Mucosa of descending colon (tissue), 3 donors: Measurements from ENCODE around the gene ATP2A2. TPM values are rescaled to one million over a fixed set of nuclear protein-coding genes. Genes with fewer than 3 reads are reported as not detected.

ENCODE experiments used
- ATAC-seq: fragments of 200-7000 bp; cut with Tn5 transposase; one replicate; pipeline ENCODE4 v1.9.1; 2020; ENCODE audit warnings: mild to moderate bottlenecking, moderate library complexity
- DNase-seq, 3 donors: peaks; one replicate each; pipeline ENCODE4 v3.0.0-alpha.2; 2020
- H3K36me3 ChIP-seq: fragments of 200-600 bp; one replicate; pipeline ENCODE4 v1.8.0; 2021; ENCODE audit warnings: low read depth, mild to moderate bottlenecking
- H3K4me1 ChIP-seq: fragments of 200-600 bp; one replicate; pipeline ENCODE4 v1.8.0; 2021; ENCODE audit warnings: low read depth, mild to moderate bottlenecking
- H3K4me3 ChIP-seq: fragments of 200-600 bp; one replicate; pipeline ENCODE4 v1.8.0; 2021; ENCODE audit warnings: mild to moderate bottlenecking
- H3K9me3 ChIP-seq: fragments of 200-600 bp; one replicate; pipeline ENCODE4 v1.8.0; 2021; ENCODE audit warnings: mild to moderate bottlenecking
- intact Hi-C, 2 donors: fragments of 100-400 bp; cut with DNase I in 1 of 2; cut with micrococcal nuclease in 1 of 2; formaldehyde crosslinking; loops; one replicate each; pipeline versions ENCODE4 v1.11.0 to v1.11.1; 2022; cut with DNase I, micrococcal nuclease
- total RNA-seq, 3 donors: library from RNA; stranded (reverse); fragmentation: NEBNext Ultra II Directional in 2 of 3; extraction: Animal tissue kit (Norgen Biotek cat#: 25700) in 2 of 3; gene quantifications; one replicate each; pipeline versions ENCODE4 v1.2.1 to v1.2.4, GENCODE V29; 2021 to 2023
- TF ChIP-seq, protein P1 (sequence below): fragments of 200-600 bp; IDR thresholded peaks from one replicate; pipeline ENCODE4 v1.8.0; 2022; ENCODE audit warnings: antibody characterized with exemption, mild to moderate bottlenecking
- donor health status: DM: no; HTN: no; CAD: no; lungs with moderate emphysema.
- donor health status: DM: no; HTN: no; CAD: no.
- donor health status: DM: no; HTN: yes; CAD: no.

Gene ATP2A2
- total RNA-seq, 3 donors from 2014 or later: 242 to 287 (median 259) TPM

DNA sequence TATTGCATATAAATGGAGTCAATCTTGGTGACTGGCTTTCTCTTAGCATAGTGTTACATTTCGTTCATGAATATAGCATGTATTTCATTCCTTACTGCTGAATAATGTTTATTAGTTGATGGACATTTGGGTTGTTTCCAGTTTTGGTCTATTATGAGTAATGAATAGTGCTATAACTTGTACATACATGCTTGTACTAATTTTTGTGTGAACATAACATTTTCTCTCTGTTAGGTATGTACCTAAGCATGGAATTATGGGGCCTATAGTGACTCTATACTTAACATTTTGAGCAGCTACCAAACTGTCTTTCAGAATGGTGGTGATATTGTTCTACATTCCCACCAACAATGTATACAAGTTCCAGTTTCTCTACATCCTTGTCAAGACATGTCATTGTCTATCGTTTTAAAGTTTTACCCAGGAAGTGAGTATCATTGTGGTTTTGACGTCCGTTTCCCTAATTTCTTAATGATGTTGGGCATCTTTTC is 23.1 kb downstream of the ATP2A2 start:
- ATAC-seq: no peak
- TF ChIP-seq, protein P1, sequence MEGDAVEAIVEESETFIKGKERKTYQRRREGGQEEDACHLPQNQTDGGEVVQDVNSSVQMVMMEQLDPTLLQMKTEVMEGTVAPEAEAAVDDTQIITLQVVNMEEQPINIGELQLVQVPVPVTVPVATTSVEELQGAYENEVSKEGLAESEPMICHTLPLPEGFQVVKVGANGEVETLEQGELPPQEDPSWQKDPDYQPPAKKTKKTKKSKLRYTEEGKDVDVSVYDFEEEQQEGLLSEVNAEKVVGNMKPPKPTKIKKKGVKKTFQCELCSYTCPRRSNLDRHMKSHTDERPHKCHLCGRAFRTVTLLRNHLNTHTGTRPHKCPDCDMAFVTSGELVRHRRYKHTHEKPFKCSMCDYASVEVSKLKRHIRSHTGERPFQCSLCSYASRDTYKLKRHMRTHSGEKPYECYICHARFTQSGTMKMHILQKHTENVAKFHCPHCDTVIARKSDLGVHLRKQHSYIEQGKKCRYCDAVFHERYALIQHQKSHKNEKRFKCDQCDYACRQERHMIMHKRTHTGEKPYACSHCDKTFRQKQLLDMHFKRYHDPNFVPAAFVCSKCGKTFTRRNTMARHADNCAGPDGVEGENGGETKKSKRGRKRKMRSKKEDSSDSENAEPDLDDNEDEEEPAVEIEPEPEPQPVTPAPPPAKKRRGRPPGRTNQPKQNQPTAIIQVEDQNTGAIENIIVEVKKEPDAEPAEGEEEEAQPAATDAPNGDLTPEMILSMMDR: no peak
- intact Hi-C loops: no loop called here
- Histone ChIP-seq H3K4me1 (no peaks in the 10 kb centered on the region), H3K4me3 (no peak overlapping the region), H3K36me3 (peaks cover 7% of the 10 kb centered on the region), H3K9me3 (no peaks in the 10 kb centered on the region)
- DNase-seq: no peak

DNA sequence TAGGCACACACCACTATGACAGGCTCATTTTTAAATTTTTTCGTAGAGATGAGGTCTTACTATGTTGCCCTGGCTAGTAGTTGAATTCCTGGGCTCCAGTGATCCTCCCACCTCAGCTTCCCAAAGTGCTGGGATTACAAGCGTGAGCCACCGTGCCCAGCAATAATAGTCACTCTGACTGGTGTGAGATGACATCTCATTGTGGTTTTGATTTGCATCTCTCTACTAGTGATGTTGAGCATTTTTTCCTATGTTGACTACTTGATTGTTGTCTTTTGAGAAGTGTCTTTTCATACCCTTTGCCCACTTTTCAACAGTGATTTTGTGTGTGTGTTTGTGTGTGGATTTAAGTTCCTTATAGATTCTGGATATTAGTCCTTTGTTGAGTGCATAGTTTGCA is 26.3 kb downstream of the ATP2A2 start:
- Histone ChIP-seq H3K4me3 (no peak overlapping the region), H3K4me1 (peaks cover 2% of the 10 kb centered on the region), H3K36me3 (no peaks in the 10 kb centered on the region), H3K9me3 (no peaks in the 10 kb centered on the region)
- intact Hi-C loops: no loop called here
- ATAC-seq (no peak), DNase-seq (no peak)
- TF ChIP-seq, protein P1: no peak

DNA sequence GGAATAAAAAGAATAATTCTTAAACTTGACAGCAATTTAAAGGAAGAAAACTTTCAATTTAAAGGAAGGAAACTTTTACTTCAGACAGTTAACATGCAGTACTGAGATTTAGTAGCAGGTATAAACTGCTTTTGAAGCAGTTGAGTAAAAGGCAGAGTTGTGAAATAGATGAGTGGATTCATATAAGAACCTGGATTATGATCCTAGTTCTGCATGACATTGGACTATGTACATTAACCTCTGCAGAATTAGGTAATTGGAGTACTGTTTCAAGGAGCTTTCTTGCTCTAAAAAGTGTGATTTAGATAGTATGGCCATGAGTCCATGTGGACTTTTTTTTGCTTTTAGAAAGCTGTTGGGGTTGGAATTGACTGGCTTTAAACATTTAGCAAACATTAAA is 29.7 kb downstream of the ATP2A2 start:
- H3K4me1 ChIP-seq: peaks cover 2% of the 10 kb centered on the region
- no peaks in the 10 kb centered on the region for H3K36me3 ChIP-seq
- no peak overlapping the region for H3K4me3 ChIP-seq
- DNase-seq: no peak
- intact Hi-C loops: no loop called here
- TF ChIP-seq, protein P1: no peak
- H3K9me3 ChIP-seq: no peaks in the 10 kb centered on the region
- ATAC-seq: peak; percentile 53

DNA sequence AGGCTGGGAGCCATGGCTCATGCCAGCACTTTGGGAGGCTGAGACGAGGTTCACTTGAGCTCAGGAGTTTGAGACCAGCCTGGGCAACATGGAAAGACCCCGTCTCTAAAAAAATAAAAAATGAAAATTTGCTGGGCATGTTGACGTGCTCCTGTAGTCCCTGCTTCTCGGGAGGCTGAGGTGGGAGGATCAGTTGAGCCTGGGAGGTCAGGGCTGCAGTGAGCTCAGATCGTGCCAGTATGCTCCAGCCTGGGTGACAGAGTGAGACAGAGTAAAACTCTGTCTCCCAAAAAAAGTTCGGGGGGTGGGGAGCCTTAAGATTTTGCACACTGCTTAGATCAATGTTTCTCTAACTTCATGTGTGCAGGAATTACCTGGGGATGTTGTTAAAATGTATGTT is 30.9 kb downstream of the ATP2A2 start:
- ATAC-seq (no peak), DNase-seq (no peak)
- H3K4me3 ChIP-seq: no peak overlapping the region
- peaks cover 2% of the 10 kb centered on the region for H3K4me1 ChIP-seq
- intact Hi-C loops: no loop called here
- no peaks in the 10 kb centered on the region for H3K9me3 ChIP-seq
- TF ChIP-seq, protein P1: no peak
- H3K36me3 ChIP-seq: no peaks in the 10 kb centered on the region

DNA sequence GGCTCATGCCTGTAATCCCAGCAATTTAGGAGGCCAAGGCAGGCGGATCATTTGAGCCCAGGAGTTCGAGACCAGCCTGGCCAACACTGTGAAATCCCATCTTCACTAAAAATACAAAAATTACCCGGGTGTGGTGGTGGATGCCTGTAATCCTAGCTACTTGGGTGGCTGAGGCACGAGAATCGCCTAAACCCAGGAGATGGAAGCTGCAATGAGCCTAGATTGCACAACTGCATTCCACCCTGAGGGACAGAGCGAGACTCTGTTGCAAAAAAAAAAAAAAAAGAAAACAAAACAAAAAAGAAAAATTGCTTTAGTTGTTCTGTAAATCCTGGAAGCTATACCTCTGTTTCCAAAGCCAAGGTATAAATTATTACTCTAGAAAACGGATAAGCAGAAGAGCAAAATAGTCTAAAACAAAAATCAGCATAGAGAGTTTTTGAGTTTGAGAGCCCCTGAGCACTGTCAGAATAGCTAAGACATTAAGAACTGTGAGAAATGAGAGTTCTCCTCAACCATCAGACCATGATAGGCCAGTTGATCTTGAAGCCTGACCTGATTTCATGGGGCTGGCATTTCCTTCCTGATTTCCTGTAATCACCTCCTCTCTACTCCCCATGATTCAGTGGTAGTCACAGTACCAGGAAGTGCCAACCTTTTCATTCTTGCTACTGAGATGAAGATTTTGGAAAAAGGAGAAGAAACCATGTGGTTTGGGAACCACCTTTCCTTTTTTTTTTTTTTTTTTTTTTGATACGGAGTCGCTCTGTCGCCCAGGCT is 31.7 kb downstream of the ATP2A2 start:
- ATAC-seq: peak; percentile 75
- TF ChIP-seq, protein P1: no peak
- no peak for DNase-seq
- intact Hi-C loops: no loop called here
- Histone ChIP-seq H3K4me1 (peaks cover 2% of the 10 kb centered on the region), H3K9me3 (no peaks in the 10 kb centered on the region), H3K4me3 (no peak overlapping the region), H3K36me3 (no peaks in the 10 kb centered on the region)
